HL-60 (cell line): ENCODE results near the gene HEXD.
"Not testable (repeated sequence)": the region's sequence is repeated elsewhere in the genome, so short reads cannot be mapped to it uniquely, and the experiment has no call there.

Source experiments
- SPI1 ChIP-seq: IDR thresholded peaks from 2 replicates; pipeline ENCODE4 v1.6.1; 2012; ENCODE audit warnings: low read depth, mild to moderate bottlenecking, borderline replicate concordance
- TF ChIP-seq, protein P1 (sequence below): IDR thresholded peaks from one replicate; pipeline ENCODE4 v1.5.1; 2011; ENCODE audit warnings: low read length, control low read depth, inconsistent platforms; ENCODE audit not compliant: insufficient read depth
- TF ChIP-seq, protein P2 (sequence below): IDR thresholded peaks from 2 replicates; pipeline ENCODE4 v1.6.1; 2012; ENCODE audit warnings: low read depth; ENCODE audit not compliant: insufficient replicate concordance

DNA sequence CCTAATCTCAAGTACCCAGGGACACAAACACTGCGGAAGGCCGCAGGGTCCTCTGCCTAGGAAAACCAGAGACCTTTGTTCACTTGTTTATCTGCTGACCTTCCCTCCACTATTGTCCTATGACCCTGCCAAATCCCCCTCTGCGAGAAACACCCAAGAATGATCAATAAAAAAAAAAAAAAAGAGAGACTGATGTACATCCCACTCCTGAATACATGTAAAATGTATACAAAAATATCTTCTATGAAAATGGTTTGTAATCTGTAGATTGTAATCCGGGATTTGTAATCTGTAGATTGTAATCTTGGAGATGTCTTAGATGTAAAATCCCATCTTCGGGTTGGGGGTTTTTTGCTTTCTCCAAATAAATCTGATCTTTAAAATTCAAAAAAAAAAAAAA lies 40.9 kb upstream of the HEXD start:
- TF ChIP-seq, protein P1, sequence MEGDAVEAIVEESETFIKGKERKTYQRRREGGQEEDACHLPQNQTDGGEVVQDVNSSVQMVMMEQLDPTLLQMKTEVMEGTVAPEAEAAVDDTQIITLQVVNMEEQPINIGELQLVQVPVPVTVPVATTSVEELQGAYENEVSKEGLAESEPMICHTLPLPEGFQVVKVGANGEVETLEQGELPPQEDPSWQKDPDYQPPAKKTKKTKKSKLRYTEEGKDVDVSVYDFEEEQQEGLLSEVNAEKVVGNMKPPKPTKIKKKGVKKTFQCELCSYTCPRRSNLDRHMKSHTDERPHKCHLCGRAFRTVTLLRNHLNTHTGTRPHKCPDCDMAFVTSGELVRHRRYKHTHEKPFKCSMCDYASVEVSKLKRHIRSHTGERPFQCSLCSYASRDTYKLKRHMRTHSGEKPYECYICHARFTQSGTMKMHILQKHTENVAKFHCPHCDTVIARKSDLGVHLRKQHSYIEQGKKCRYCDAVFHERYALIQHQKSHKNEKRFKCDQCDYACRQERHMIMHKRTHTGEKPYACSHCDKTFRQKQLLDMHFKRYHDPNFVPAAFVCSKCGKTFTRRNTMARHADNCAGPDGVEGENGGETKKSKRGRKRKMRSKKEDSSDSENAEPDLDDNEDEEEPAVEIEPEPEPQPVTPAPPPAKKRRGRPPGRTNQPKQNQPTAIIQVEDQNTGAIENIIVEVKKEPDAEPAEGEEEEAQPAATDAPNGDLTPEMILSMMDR: not testable (repeated sequence)
- TF ChIP-seq, protein P2, sequence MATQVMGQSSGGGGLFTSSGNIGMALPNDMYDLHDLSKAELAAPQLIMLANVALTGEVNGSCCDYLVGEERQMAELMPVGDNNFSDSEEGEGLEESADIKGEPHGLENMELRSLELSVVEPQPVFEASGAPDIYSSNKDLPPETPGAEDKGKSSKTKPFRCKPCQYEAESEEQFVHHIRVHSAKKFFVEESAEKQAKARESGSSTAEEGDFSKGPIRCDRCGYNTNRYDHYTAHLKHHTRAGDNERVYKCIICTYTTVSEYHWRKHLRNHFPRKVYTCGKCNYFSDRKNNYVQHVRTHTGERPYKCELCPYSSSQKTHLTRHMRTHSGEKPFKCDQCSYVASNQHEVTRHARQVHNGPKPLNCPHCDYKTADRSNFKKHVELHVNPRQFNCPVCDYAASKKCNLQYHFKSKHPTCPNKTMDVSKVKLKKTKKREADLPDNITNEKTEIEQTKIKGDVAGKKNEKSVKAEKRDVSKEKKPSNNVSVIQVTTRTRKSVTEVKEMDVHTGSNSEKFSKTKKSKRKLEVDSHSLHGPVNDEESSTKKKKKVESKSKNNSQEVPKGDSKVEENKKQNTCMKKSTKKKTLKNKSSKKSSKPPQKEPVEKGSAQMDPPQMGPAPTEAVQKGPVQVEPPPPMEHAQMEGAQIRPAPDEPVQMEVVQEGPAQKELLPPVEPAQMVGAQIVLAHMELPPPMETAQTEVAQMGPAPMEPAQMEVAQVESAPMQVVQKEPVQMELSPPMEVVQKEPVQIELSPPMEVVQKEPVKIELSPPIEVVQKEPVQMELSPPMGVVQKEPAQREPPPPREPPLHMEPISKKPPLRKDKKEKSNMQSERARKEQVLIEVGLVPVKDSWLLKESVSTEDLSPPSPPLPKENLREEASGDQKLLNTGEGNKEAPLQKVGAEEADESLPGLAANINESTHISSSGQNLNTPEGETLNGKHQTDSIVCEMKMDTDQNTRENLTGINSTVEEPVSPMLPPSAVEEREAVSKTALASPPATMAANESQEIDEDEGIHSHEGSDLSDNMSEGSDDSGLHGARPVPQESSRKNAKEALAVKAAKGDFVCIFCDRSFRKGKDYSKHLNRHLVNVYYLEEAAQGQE: not testable (repeated sequence)
- not testable (repeated sequence) for TF ChIP-seq SPI1
